SK-N-SH treated with all-trans-retinoic acid at 6 μM for 48 hours (cell line): ENCODE results near the gene TNXB.

Experiments
- ARNTL ChIP-seq: fragments of 450-650 bp; formaldehyde crosslinking; IDR thresholded peaks from 2 replicates; pipeline ENCODE4 v1.5.0; 2020; ENCODE audit warnings: low read depth, mild to moderate bottlenecking, moderate library complexity, borderline replicate concordance
- BACH2 ChIP-seq: fragments of 250-450 bp; sonication (Bioruptor Pico); IDR thresholded peaks from 2 replicates; pipeline ENCODE4 v1.9.0; 2021; ENCODE audit warnings: mild to moderate bottlenecking, borderline replicate concordance
- CREB5 ChIP-seq: fragments of 250-450 bp; sonication (Bioruptor Pico); IDR thresholded peaks from 2 replicates; pipeline ENCODE4 v1.5.1; 2020; ENCODE audit warnings: low read depth, mild to moderate bottlenecking, moderate library complexity
- CSRNP3 ChIP-seq: fragments of 250-450 bp; sonication (Bioruptor Pico); IDR thresholded peaks from 2 replicates; pipeline ENCODE4 v1.5.1; 2021; ENCODE audit warnings: mild to moderate bottlenecking, moderate library complexity
- GLIS3 ChIP-seq: fragments of 250-450 bp; sonication (Bioruptor Pico); IDR thresholded peaks from 2 replicates; pipeline ENCODE4 v1.5.0; 2020; ENCODE audit warnings: mild to moderate bottlenecking, moderate library complexity
- OSR1 ChIP-seq: fragments of 250-450 bp; sonication (Bioruptor Pico); IDR thresholded peaks from 2 replicates; pipeline ENCODE4 v1.8.0; 2022; ENCODE audit warnings: moderate library complexity, mild to moderate bottlenecking, inconsistent platforms
- PATZ1 ChIP-seq: fragments of 250-450 bp; sonication (Bioruptor Pico); IDR thresholded peaks from 2 replicates; pipeline ENCODE4 v1.8.0; 2020; ENCODE audit warnings: mild to moderate bottlenecking, moderate library complexity, borderline replicate concordance
- SNAI2 ChIP-seq: fragments of 250-450 bp; sonication (Bioruptor Pico); IDR thresholded peaks from 2 replicates; pipeline ENCODE4 v1.5.0; 2020; ENCODE audit warnings: mild to moderate bottlenecking, moderate library complexity
- ZFP3 ChIP-seq: fragments of 250-450 bp; sonication (Bioruptor Pico); IDR thresholded peaks from 2 replicates; pipeline ENCODE4 v1.5.0; 2020; ENCODE audit warnings: mild to moderate bottlenecking, moderate library complexity
- ZFP30 ChIP-seq: fragments of 450-650 bp; formaldehyde crosslinking; IDR thresholded peaks from 2 replicates; pipeline ENCODE4 v1.5.0; 2022; ENCODE audit warnings: mild to moderate bottlenecking, moderate library complexity
- ZNF565 ChIP-seq: fragments of 450-650 bp; formaldehyde crosslinking; conservative IDR thresholded peaks from 2 replicates; pipeline ENCODE4 v1.5.0; 2020; ENCODE audit warnings: low read depth, mild to moderate bottlenecking, moderate library complexity
- ZNF70 ChIP-seq: fragments of 450-650 bp; formaldehyde crosslinking; IDR thresholded peaks from 2 replicates; pipeline ENCODE4 v1.5.0; 2020; ENCODE audit warnings: mild to moderate bottlenecking, moderate library complexity
- TF ChIP-seq, protein P1 (sequence below): fragments of 250-450 bp; sonication (Bioruptor Pico); IDR thresholded peaks from 2 replicates; pipeline ENCODE4 v1.5.0; 2020; ENCODE audit warnings: mild to moderate bottlenecking, moderate library complexity

GRCh38 chr6:32084780-32085179 lies 24.4 kb downstream of the TNXB start:
- TF ChIP-seq ZNF565 (no peak), OSR1 (CRISPR knock-in tag) (no peak), PATZ1 (CRISPR knock-in tag) (no peak), ZFP30 (CRISPR knock-in tag) (no peak), ZNF70 (CRISPR knock-in tag) (no peak), BACH2 (CRISPR knock-in tag) (no peak), CSRNP3 (CRISPR knock-in tag) (no peak), GLIS3 (no peak), ARNTL (CRISPR knock-in tag) (no peak), SNAI2 (CRISPR knock-in tag) (no peak), CREB5 (CRISPR knock-in tag) (no peak), ZFP3 (CRISPR knock-in tag) (no peak)
- TF ChIP-seq, protein P1, sequence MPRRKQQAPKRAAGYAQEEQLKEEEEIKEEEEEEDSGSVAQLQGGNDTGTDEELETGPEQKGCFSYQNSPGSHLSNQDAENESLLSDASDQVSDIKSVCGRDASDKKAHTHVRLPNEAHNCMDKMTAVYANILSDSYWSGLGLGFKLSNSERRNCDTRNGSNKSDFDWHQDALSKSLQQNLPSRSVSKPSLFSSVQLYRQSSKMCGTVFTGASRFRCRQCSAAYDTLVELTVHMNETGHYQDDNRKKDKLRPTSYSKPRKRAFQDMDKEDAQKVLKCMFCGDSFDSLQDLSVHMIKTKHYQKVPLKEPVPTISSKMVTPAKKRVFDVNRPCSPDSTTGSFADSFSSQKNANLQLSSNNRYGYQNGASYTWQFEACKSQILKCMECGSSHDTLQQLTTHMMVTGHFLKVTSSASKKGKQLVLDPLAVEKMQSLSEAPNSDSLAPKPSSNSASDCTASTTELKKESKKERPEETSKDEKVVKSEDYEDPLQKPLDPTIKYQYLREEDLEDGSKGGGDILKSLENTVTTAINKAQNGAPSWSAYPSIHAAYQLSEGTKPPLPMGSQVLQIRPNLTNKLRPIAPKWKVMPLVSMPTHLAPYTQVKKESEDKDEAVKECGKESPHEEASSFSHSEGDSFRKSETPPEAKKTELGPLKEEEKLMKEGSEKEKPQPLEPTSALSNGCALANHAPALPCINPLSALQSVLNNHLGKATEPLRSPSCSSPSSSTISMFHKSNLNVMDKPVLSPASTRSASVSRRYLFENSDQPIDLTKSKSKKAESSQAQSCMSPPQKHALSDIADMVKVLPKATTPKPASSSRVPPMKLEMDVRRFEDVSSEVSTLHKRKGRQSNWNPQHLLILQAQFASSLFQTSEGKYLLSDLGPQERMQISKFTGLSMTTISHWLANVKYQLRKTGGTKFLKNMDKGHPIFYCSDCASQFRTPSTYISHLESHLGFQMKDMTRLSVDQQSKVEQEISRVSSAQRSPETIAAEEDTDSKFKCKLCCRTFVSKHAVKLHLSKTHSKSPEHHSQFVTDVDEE: no peak
